Endothelial cell of umbilical vein (primary cell): ENCODE measurements around the gene STIM1. TPM values are rescaled to one million over a fixed set of nuclear protein-coding genes. Genes with fewer than 3 reads are reported as not detected.
A peak's percentile ranks its signal among the peaks of the same experiment; 100 is the strongest.

Experiments used
- BruUV-seq: library from RNA; stranded (reverse); fragments of 400-500 nt; replicated peaks from 2 replicates; lab custom pipeline; 2021; lab: Mats Ljungman, UMichigan
- CTCF ChIA-PET: fragments of 300-600, 350-600 bp; sonication (Branson Sonifier 250); formaldehyde crosslinking; loops from one replicate; lab custom pipeline; 2021; ENCODE audit warnings: antibody characterized with exemption, inconsistent platforms; lab: Charles Lee
- POLR2A ChIA-PET: fragments of 300-600, 350-600 bp; sonication (Branson Sonifier 250); formaldehyde crosslinking; loops from one replicate; lab custom pipeline; 2021; ENCODE audit warnings: antibody characterized with exemption, inconsistent platforms; lab: Charles Lee
- DNase-seq: peaks from one replicate; pipeline ENCODE4 v3.0.0-alpha.2; 2011; ENCODE audit warnings: low read depth, low spot score
- FAIRE-seq: peaks from 2 replicates; lab custom pipeline; 2011; peaks lifted over from hg19 to GRCh38; lab: Jason Lieb, UNC
- H2AFZ ChIP-seq: 2 replicates; pipeline ENCODE4 v1.6.0; 2012; ENCODE audit warnings: low read depth, low read length, control low read depth, inconsistent platforms
- H3K27ac ChIP-seq: 2 replicates; pipeline ENCODE4 v1.5.1; 2011; ENCODE audit warnings: low read depth, mild to moderate bottlenecking, control low read depth, low read length, moderate library complexity; ENCODE audit not compliant: insufficient read depth
- H3K27me3 ChIP-seq, 2 experiments: 2 replicates each; pipeline versions ENCODE4 v1.6.0 to v1.6.1; 2011; ENCODE audit warnings: low read length in 2 of 2, mixed read lengths in 1 of 2; ENCODE audit not compliant: control insufficient read depth in 2 of 2, insufficient read depth in 2 of 2
- H3K36me3 ChIP-seq, 2 experiments: 2 replicates in 1 of 2; 3 replicates in 1 of 2; pipeline ENCODE4 v1.5.1; 2011; ENCODE audit warnings: low read length in 2 of 2, mild to moderate bottlenecking in 1 of 2, moderate library complexity in 1 of 2; ENCODE audit not compliant: control insufficient read depth in 2 of 2, insufficient read depth in 2 of 2; ENCODE audit errors: extremely low read depth in 1 of 2
- H3K4me1 ChIP-seq: 3 replicates; pipeline ENCODE4 v1.5.1; 2011; ENCODE audit warnings: mild to moderate bottlenecking, low read length; ENCODE audit not compliant: control insufficient read depth, insufficient read depth; ENCODE audit errors: extremely low read depth
- H3K4me2 ChIP-seq: 2 replicates; pipeline ENCODE4 v1.6.1; 2011; ENCODE audit warnings: low read length, control low read depth, mixed read lengths; ENCODE audit not compliant: insufficient read depth
- H3K4me3 ChIP-seq, 3 experiments: fragments of 200-600 bp in 1 of 3; sonication (generic), shearing (Covaris generic) in 1 of 3; replicated peaks in 1 of 3; 2 replicates each; pipeline ENCODE4 v1.5.1; 2011 to 2016; ENCODE audit warnings: control low read depth in 3 of 3, low read length in 3 of 3, mild to moderate bottlenecking in 2 of 3, inconsistent platforms in 1 of 3, low read depth in 1 of 3, moderate library complexity in 1 of 3; ENCODE audit not compliant: insufficient read depth in 1 of 3
- H3K79me2 ChIP-seq: 2 replicates; pipeline ENCODE4 v1.6.0; 2012; ENCODE audit warnings: low read length, inconsistent platforms; ENCODE audit not compliant: control insufficient read depth, insufficient read depth
- H3K9ac ChIP-seq: replicated peaks from 2 replicates; pipeline ENCODE3; 2011; ENCODE audit warnings: low read length, control low read depth; ENCODE audit not compliant: insufficient read depth; ENCODE audit errors: extremely low read depth
- H3K9me1 ChIP-seq: replicated peaks from 3 replicates; pipeline ENCODE4 v1.6.0; 2011; ENCODE audit warnings: mild to moderate bottlenecking, low read length; ENCODE audit not compliant: control insufficient read depth, insufficient read depth; ENCODE audit errors: extremely low read depth
- H3K9me3 ChIP-seq: replicated peaks from 2 replicates; pipeline ENCODE4 v1.5.1; 2012; ENCODE audit warnings: low read length, inconsistent platforms; ENCODE audit not compliant: control insufficient read depth, insufficient read depth
- H4K20me1 ChIP-seq: replicated peaks from 2 replicates; pipeline ENCODE3; 2011; ENCODE audit warnings: mild to moderate bottlenecking, low read length; ENCODE audit not compliant: control insufficient read depth, insufficient read depth; ENCODE audit errors: extremely low read depth
- EZH2 ChIP-seq: IDR thresholded peaks from 2 replicates; pipeline ENCODE4 v1.6.1; 2012; ENCODE audit warnings: borderline replicate concordance, low read depth, mild to moderate bottlenecking, moderate library complexity, low read length, inconsistent platforms; ENCODE audit not compliant: severe bottlenecking
- FOS ChIP-seq: IDR thresholded peaks from 2 replicates; pipeline ENCODE4 v1.6.1; 2011; ENCODE audit warnings: mild to moderate bottlenecking, low read length, moderate library complexity, borderline replicate concordance; ENCODE audit not compliant: insufficient read depth
- GATA2 ChIP-seq: IDR thresholded peaks from 2 replicates; pipeline ENCODE4 v1.7.0; 2011; ENCODE audit warnings: low read depth, mild to moderate bottlenecking, moderate library complexity, mixed read lengths, low read length; ENCODE audit not compliant: insufficient read length, insufficient read depth
- JUN ChIP-seq: IDR thresholded peaks from 2 replicates; pipeline ENCODE4 v1.6.1; 2011; ENCODE audit warnings: borderline replicate concordance, low read depth; ENCODE audit not compliant: insufficient read length, insufficient read depth
- MYC ChIP-seq: IDR thresholded peaks from one replicate; pipeline ENCODE4 v1.6.1; 2011; ENCODE audit warnings: mild to moderate bottlenecking, low read depth, low read length
- POLR2A ChIP-seq: IDR thresholded peaks from 2 replicates; pipeline ENCODE4 v1.6.1; 2012; ENCODE audit warnings: low read depth, mild to moderate bottlenecking, control low read depth, low read length
- POLR2AphosphoS5 ChIP-seq: IDR thresholded peaks from 2 replicates; pipeline ENCODE4 v1.6.1; 2012; ENCODE audit warnings: low read depth, mild to moderate bottlenecking, control low read depth, low read length, moderate library complexity; ENCODE audit not compliant: insufficient read depth
- dilution Hi-C: fragments of 300-500 bp; cut with MboI; formaldehyde crosslinking; loops from one replicate; pipeline ENCODE4 v1.15.0; 2019; ENCODE audit warnings: low sequenced_read_pairs; ENCODE audit not compliant: extremely low pct_ligation_motif_present
- intact Hi-C: fragments of 100-400 bp; cut with micrococcal nuclease; formaldehyde crosslinking; loops from one replicate; pipeline ENCODE4 v1.10.0; 2022
- polyA plus RNA-seq, 4 experiments: library from polyadenylated mRNA; depleted of rRNA in 3 of 4; stranded (reverse) in 3 of 4; unstranded in 1 of 4; fragments of >200 nt; gene quantifications; 2 replicates each; pipeline versions ENCODE4 v1.2.1 to v1.2.3, GENCODE V29; 2011 to 2012; ENCODE audit warnings: missing spikeins in 1 of 4
- total RNA-seq: library from RNA; stranded (reverse); gene quantifications from 2 replicates; pipeline ENCODE4 v1.2.3, GENCODE V29; 2021
- TF ChIP-seq, protein P1 (sequence below): IDR thresholded peaks from 2 replicates; pipeline ENCODE4 v1.6.1; 2011; ENCODE audit not compliant: insufficient read depth, insufficient read length
- TF ChIP-seq, protein P2 (sequence below), 2 donors: IDR thresholded peaks; 1 replicate in 1 of 2; 2 replicates in 1 of 2; pipeline ENCODE4 v1.5.1; 2011; ENCODE audit warnings: low read length in 2 of 2, mild to moderate bottlenecking in 2 of 2, moderate library complexity in 2 of 2, control low read depth in 1 of 2, inconsistent platforms in 1 of 2, low read depth in 1 of 2; ENCODE audit not compliant: insufficient read depth in 1 of 2; ENCODE audit errors: extremely low read depth in 1 of 2

Gene STIM1
- total and polyA plus RNA-seq, 2 donors (not counting 3 experiments of a cell fraction or from before 2014, with no cell fraction given): 32.7 to 33.4 TPM

DNA sequence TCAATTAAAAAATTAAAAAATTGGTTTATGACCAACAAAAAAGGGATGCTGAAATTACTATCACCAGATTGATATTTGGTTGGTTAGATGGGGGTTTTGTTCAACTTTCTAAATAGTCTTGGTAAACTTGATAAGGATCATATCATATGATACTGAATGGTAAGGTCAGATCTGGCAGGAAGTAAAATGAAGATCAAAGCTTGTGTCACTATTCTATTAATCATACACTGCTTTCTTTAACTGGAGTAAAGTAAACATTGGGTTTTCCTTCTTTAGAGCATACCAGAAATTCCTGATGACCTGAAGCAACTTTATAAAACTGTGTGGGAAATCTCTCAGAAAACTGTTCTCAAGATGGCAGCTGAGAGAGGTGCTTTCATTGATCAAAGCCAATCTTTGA, 279.3 kb downstream of the STIM1 start:
- H3K4me1 ChIP-seq: peaks cover 22% of the 10 kb centered on the region
- peak; percentile 79 for DNase-seq
- ChIA-PET POLR2A (no interaction called here), CTCF (interaction anchor here (1.3 to 1.7 kb wide), 2 partner anchors 47 to 280 kb away, joined by 4 to 5 read pairs; partner anchors contain the start of gene STIM1)
- TF ChIP-seq GATA2: peak; percentile 87
- TF ChIP-seq, protein P1, sequence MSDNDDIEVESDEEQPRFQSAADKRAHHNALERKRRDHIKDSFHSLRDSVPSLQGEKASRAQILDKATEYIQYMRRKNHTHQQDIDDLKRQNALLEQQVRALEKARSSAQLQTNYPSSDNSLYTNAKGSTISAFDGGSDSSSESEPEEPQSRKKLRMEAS: no peak
- TF ChIP-seq POLR2AphosphoS5: no peak
- TF ChIP-seq FOS: peak; percentile 41
- no peak for TF ChIP-seq EZH2
- no peak for TF ChIP-seq POLR2A
- no peak for TF ChIP-seq MYC
- TF ChIP-seq JUN: peak; percentile 63
- TF ChIP-seq, protein P2, sequence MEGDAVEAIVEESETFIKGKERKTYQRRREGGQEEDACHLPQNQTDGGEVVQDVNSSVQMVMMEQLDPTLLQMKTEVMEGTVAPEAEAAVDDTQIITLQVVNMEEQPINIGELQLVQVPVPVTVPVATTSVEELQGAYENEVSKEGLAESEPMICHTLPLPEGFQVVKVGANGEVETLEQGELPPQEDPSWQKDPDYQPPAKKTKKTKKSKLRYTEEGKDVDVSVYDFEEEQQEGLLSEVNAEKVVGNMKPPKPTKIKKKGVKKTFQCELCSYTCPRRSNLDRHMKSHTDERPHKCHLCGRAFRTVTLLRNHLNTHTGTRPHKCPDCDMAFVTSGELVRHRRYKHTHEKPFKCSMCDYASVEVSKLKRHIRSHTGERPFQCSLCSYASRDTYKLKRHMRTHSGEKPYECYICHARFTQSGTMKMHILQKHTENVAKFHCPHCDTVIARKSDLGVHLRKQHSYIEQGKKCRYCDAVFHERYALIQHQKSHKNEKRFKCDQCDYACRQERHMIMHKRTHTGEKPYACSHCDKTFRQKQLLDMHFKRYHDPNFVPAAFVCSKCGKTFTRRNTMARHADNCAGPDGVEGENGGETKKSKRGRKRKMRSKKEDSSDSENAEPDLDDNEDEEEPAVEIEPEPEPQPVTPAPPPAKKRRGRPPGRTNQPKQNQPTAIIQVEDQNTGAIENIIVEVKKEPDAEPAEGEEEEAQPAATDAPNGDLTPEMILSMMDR (IDR thresholded peaks at IDR 0.05; ENCODE audit: extremely low read depth in 1 of 2, insufficient read depth in 1 of 2, low read depth in 1 of 2, low read length in 2 of 2): no peak
- H3K36me3 ChIP-seq: peaks cover 0 to 3% of the 10 kb centered on the region in 2 experiments
- no peaks in the 10 kb centered on the region for H3K9me1 ChIP-seq
- peak overlapping the region; percentile 76 for H3K27ac ChIP-seq
- H3K4me3 ChIP-seq: no peak overlapping the region
- no peaks in the 10 kb centered on the region for H3K27me3 ChIP-seq
- H2AFZ ChIP-seq: no peak overlapping the region
- intact Hi-C loops: loop anchor here (2.0 kb wide), 1 partner anchor 40 kb away; the partner anchor contains the start of gene RRM1
- FAIRE-seq: peak; percentile 26
- no peak overlapping the region for H3K9ac ChIP-seq
- H3K4me2 ChIP-seq: peak overlapping the region; percentile 63
- dilution Hi-C loops: no loop called here
- H3K79me2 ChIP-seq: no peaks in the 10 kb centered on the region
- no TSS peak for BruUV-seq
- H4K20me1 ChIP-seq: no peaks in the 10 kb centered on the region
- no peaks in the 10 kb centered on the region for H3K9me3 ChIP-seq
